ENCODE results near the gene MGAT5. TPM values are rescaled to one million over a fixed set of nuclear protein-coding genes. Genes with fewer than 3 reads are reported as not detected.
A peak's percentile ranks its signal among the peaks of the same experiment; 100 is the strongest.

The MGAT5 gene
- polyA plus RNA-seq, 1 donor from 2014 or later, result 14.0 TPM

DNA sequence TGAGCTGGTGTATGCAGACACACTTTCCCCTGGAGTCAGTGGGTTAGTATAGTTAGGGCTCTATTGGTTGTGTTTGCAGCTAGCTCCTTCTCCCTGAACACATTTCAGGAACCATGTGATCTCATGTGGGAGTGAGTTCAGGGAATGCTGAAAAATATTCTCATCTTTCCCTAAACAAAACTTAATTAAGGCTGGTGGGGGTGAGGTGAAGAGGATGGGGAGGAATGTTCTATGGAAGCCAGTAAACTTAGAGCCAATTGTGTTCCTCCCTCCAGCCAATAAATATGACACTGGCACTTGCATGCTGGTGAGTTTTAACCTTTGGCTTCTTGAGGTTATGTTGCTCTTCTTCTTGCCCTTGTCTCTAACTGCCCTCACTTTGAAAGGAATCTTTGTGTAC lies 952 bp downstream of the MGAT5 start:
- Mint-ChIP-seq H3K4me1 (peaks cover 47 to 75% (median 74%) of the 10 kb centered on the region in 3 donors), H3K27ac (peak overlapping the region; percentile 56 to 84 (median 74)), H3K9me3 (no peaks in the 10 kb centered on the region), H3K36me3 (peaks cover 14% of the 10 kb centered on the region), H3K4me3 (peak overlapping the region; percentile 72 to 97 (median 90)), H3K27me3 (no peaks in the 10 kb centered on the region)

- H3K27ac Mint-ChIP-seq, result peak overlapping the region; percentile 10 to 59 (median 46)
- peaks cover 4% of the 10 kb centered on the region for H3K27me3 Mint-ChIP-seq
- H3K4me1 Mint-ChIP-seq, result peaks cover 54 to 76% (median 72%) of the 10 kb centered on the region in 3 donors
- H3K36me3 Mint-ChIP-seq, result peaks cover 13% of the 10 kb centered on the region
- no peaks in the 10 kb centered on the region for H3K9me3 Mint-ChIP-seq
- H3K4me3 Mint-ChIP-seq, result peak overlapping the region; percentile 78 to 97 (median 91)
Observed at GRCh38 chr2:134256956-134257355, 3.1 kb downstream of the MGAT5 start.

- Mint-ChIP-seq H3K4me3 (peak overlapping the region; percentile 78 to 97 (median 91)), H3K27ac (peak overlapping the region; percentile 10 to 59 (median 46)), H3K36me3 (peaks cover 13% of the 10 kb centered on the region)
Observed at GRCh38 chr2:134257509-134257908, 3.6 kb downstream of the MGAT5 start.

DNA sequence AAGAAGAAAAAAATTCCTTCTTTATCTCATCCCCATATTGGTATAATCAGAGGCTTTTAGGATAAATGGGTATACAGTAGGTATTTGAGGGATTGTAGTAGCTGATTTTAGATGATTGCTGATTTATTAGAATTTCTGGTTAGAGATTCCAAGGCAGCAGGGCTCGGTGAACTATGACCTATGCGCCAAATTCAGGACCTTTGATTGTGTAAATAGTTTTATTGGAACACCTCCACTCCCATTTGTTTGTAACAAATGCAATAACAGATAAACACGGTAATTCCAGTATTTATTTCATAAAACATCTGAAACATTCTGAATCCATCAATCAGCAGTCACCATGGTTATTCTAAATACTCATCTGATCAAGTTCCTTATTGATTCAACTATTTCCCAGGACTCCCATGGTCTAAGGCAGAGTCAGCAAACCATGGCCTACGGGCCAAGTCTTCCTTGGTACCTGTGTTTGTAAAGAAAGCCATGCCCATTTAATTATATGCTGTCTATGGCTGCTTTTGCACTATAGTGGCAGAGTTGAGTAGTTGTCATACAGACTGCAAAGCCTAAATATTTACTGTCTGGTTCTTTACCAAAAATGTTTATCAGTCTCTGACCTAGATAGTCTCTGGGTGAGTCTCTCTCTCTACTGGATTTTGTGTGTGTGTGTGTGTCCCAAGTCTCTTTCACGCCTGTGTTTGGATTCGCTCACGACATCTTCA lies 4.3 kb downstream of the MGAT5 start:
- peaks cover 5% of the 10 kb centered on the region for H3K27me3 Mint-ChIP-seq
- H3K4me1 Mint-ChIP-seq, result peaks cover 57 to 74% (median 71%) of the 10 kb centered on the region in 3 donors
- peak overlapping the region; percentile 94 to 99 (median 95) for H3K27ac Mint-ChIP-seq
- peaks cover 13% of the 10 kb centered on the region for H3K36me3 Mint-ChIP-seq
- H3K4me3 Mint-ChIP-seq, result peak overlapping the region; percentile 58 to 97 (median 88)
- no peaks in the 10 kb centered on the region for H3K9me3 Mint-ChIP-seq

More at GRCh38 chr2:134257509-134257908, 3.6 kb downstream of the MGAT5 start:
- H3K9me3 Mint-ChIP-seq, result no peaks in the 10 kb centered on the region
- H3K4me1 Mint-ChIP-seq, result peaks cover 51 to 73% (median 70%) of the 10 kb centered on the region in 3 donors
- H3K27me3 Mint-ChIP-seq, result peaks cover 4% of the 10 kb centered on the region

GRCh38 chr2:134258684-134259388 lies 5.0 kb downstream of the MGAT5 start:
- Mint-ChIP-seq H3K4me1 (peaks cover 58 to 71% (median 70%) of the 10 kb centered on the region in 3 donors), H3K36me3 (peaks cover 13% of the 10 kb centered on the region), H3K9me3 (no peaks in the 10 kb centered on the region), H3K4me3 (peak overlapping the region; percentile 58 to 94 (median 87)), H3K27ac (peak overlapping the region; percentile 94 to 99 (median 95)), H3K27me3 (peaks cover 5% of the 10 kb centered on the region)

DNA sequence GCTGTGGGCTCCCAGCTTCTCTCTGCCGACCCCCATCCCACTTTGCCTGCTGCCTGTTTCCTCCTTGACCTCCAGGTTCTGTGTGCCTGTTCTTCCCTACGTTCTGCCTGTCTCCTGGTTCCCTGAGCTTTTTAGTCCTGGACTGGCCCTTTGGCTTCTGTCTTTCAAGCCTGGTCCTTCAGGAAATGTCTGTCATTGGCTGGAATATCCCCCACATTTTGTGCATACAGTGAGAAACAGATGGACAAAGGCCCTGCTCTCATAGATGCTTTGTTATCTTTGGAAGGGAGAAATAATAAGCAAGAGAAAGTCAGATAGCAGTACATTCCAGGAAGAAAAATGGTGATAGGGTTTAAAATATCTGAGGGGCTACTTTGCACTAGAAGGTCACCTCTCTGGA lies 5.7 kb downstream of the MGAT5 start:
- Mint-ChIP-seq H3K9me3 (no peaks in the 10 kb centered on the region), H3K27ac (peak overlapping the region; percentile 94 to 99 (median 95)), H3K4me3 (peak overlapping the region; percentile 5 to 92 (median 85)), H3K27me3 (peaks cover 5% of the 10 kb centered on the region), H3K36me3 (peaks cover 11% of the 10 kb centered on the region), H3K4me1 (peaks cover 55 to 66% (median 65%) of the 10 kb centered on the region in 3 donors)

- Mint-ChIP-seq H3K4me3 (peak overlapping the region in 3 of 4 donors; percentile 82 to 92 (median 88)), H3K27me3 (peaks cover 5% of the 10 kb centered on the region), H3K9me3 (no peaks in the 10 kb centered on the region), H3K36me3 (peaks cover 11% of the 10 kb centered on the region), H3K27ac (peak overlapping the region; percentile 94 to 99 (median 95)), H3K4me1 (peaks cover 55 to 66% (median 66%) of the 10 kb centered on the region in 3 donors)
Observed at GRCh38 chr2:134259994-134260393, 6.1 kb downstream of the MGAT5 start.

DNA sequence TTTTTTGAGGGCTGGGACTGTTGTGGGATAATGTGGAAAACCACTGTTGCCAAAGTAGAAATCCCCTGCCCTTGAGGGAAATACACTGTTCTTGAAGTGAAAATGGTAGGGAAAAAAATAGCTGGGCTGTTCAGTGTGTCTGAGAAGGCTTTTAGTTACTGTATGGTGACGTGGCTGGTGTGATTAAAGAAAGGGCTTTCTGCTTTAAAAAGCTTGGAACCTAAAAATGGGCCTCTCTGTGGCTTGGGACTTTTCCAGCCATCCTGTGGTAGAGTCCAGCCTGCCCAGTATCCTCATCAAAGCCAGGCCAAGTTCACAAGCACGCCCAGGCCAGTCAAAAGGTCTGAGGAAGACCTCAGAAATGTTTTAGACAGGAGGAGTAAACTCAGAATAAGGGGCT lies 6.8 kb downstream of the MGAT5 start:
- Mint-ChIP-seq H3K27me3 (peaks cover 5% of the 10 kb centered on the region), H3K4me1 (peaks cover 50 to 67% (median 66%) of the 10 kb centered on the region in 3 donors), H3K27ac (peak overlapping the region; percentile 94 to 99 (median 95)), H3K36me3 (peaks cover 7% of the 10 kb centered on the region), H3K9me3 (no peaks in the 10 kb centered on the region), H3K4me3 (peak overlapping the region in 3 of 4 donors; percentile 78 to 92 (median 82))

DNA sequence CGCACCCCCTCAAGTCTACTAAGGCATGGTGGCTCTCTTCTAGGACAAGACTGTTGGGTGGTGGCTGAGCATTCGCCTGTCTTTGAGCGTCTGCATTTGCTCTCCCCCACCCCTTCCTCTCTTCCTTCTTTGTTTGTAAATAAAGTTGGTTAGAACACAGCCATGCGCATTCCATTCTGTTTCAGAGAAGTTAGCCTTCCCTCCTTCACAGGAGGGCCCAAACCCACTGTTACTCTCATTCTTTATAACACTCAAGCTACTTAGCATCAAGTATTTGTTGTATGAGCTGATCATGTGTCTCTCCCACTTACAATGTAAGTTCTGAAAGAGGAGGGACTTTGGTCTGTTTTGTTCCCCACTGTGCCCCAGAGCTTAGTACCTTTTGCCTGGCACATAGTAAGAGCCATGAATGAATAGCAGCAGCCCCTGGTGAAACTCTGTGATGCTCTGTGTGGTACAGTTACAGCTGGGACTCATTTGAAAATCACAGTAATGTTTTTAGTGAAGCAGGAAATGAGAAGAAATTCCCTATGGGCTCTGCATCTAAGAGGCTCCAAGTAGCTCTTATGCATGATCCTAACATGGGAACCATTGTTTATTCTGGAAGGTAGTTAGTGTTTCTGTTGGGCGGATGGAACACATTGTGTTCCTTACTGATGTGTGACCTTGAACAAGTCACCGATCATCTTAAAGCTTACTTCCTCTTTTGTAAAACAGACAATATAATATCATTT lies 7.7 kb downstream of the MGAT5 start:
- H3K4me1 Mint-ChIP-seq, result peaks cover 53 to 70% (median 68%) of the 10 kb centered on the region in 3 donors
- H3K27me3 Mint-ChIP-seq, result peaks cover 5% of the 10 kb centered on the region
- H3K4me3 Mint-ChIP-seq, result peak overlapping the region; percentile 44 to 92 (median 78)
- H3K36me3 Mint-ChIP-seq, result peaks cover 7% of the 10 kb centered on the region
- no peaks in the 10 kb centered on the region for H3K9me3 Mint-ChIP-seq
- peak overlapping the region; percentile 94 to 99 (median 95) for H3K27ac Mint-ChIP-seq

- Mint-ChIP-seq H3K4me3 (peak overlapping the region; percentile 67 to 92 (median 82)), H3K36me3 (peaks cover 7% of the 10 kb centered on the region), H3K9me3 (no peaks in the 10 kb centered on the region), H3K27ac (peak overlapping the region; percentile 94 to 99 (median 95)), H3K27me3 (peaks cover 5% of the 10 kb centered on the region), H3K4me1 (peaks cover 64 to 78% (median 72%) of the 10 kb centered on the region in 3 donors)
Observed at GRCh38 chr2:134262684-134263083, 8.8 kb downstream of the MGAT5 start.

DNA sequence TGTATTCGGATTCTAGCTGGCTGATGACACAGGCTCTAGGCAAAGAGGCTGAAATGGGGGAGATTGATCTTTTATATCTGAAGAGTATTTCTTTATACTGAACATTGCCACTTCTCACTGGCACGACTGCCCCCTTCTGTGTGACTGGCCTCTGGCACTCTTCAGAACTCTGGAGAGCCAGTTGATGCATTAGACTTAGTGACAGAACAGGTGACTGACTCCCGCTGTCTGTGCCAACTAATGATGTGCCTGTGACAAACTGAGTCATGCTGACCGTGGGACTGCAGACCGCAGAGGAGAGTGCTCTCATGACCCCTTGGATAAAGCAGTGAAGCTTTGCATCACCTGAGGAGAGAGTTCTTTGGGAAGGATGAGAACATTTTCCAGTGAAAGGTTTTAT lies 14.4 kb downstream of the MGAT5 start:
- H3K4me3 Mint-ChIP-seq, result peak overlapping the region in 3 of 4 donors; percentile 6 to 86 (median 72)
- peaks cover 50 to 72% (median 62%) of the 10 kb centered on the region in 3 donors for H3K4me1 Mint-ChIP-seq
- no peaks in the 10 kb centered on the region for H3K27me3 Mint-ChIP-seq
- H3K36me3 Mint-ChIP-seq, result peaks cover 12% of the 10 kb centered on the region
- no peaks in the 10 kb centered on the region for H3K9me3 Mint-ChIP-seq
- H3K27ac Mint-ChIP-seq, result peak overlapping the region; percentile 18 to 57 (median 28)

DNA sequence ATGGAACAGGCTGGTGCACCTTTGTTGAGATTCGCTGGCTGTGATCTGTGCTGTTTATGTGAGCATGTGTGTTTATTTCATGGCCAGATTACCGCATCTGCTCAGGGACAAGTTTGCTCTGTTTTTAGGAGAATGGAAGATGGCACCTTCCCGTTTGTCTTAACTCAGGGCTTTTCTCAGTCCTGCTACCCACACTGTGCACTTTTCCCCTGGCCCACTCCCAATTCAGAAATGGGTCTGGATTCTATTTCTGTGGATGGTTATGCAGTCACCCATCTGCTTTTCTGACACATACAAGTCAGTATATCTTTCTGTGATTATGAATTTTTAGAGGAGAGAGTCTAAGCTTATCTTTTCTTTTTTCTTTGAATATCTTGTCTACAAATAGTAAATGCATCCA lies 15.4 kb downstream of the MGAT5 start:
- H3K4me1 Mint-ChIP-seq, result peaks cover 57 to 74% (median 65%) of the 10 kb centered on the region in 3 donors
- H3K9me3 Mint-ChIP-seq, result no peaks in the 10 kb centered on the region
- H3K4me3 Mint-ChIP-seq, result peak overlapping the region in 2 of 4 donors; percentile 27 to 39
- peaks cover 12% of the 10 kb centered on the region for H3K36me3 Mint-ChIP-seq
- no peaks in the 10 kb centered on the region for H3K27me3 Mint-ChIP-seq
- peak overlapping the region; percentile 54 to 85 (median 57) for H3K27ac Mint-ChIP-seq

DNA sequence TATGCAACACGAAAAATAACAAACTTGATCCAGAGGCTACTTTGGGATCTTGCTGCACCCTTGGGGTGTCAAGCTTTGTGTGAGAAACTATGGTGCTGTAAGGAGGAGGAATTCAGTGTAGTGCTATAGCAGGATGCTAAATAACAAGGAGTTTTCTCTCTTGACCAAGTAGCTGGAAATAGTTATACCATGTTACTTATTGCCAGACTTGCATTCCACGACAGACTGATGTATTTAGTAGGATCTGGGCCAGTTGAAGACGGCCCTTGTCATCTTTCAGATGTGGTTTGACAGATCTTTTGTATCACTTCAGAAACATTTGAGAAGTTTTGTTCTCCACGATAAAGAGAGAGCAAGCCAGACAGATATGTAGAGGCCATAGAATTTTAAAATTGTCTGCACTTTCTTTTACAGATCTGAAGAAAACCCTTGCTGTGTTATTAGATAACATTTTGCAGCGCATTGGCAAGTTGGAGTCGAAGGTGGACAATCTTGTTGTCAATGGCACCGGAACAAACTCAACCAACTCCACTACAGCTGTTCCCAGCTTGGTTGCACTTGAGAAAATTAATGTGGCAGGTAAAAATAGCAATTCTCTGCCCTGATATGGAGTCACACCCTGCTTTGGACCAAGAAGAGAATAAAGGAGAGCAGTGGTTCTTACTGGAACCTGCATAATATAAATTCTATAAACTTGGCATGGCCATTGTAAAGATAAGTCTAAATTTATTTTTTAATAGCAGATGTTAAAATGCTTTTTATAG lies 16.3 kb downstream of the MGAT5 start:
- H3K27me3 Mint-ChIP-seq, result no peaks in the 10 kb centered on the region
- peak overlapping the region in 2 of 4 donors; percentile 53 to 59 for H3K4me3 Mint-ChIP-seq
- H3K27ac Mint-ChIP-seq, result peak overlapping the region; percentile 25 to 57 (median 54)
- no peaks in the 10 kb centered on the region for H3K9me3 Mint-ChIP-seq
- H3K36me3 Mint-ChIP-seq, result peaks cover 9% of the 10 kb centered on the region
- peaks cover 63 to 78% (median 65%) of the 10 kb centered on the region in 3 donors for H3K4me1 Mint-ChIP-seq

GRCh38 chr2:134271758-134272157 lies 17.9 kb downstream of the MGAT5 start:
- Mint-ChIP-seq H3K36me3 (peaks cover 9% of the 10 kb centered on the region), H3K9me3 (no peaks in the 10 kb centered on the region), H3K4me1 (peaks cover 68 to 83% (median 74%) of the 10 kb centered on the region in 3 donors), H3K27me3 (no peaks in the 10 kb centered on the region), H3K27ac (peak overlapping the region in 2 of 3 donors; percentile 84 to 91), H3K4me3 (peak overlapping the region in 2 of 4 donors; percentile 56 to 60)
